ENCODE data around the gene TTLL11. TPM values are rescaled to one million over a fixed set of nuclear protein-coding genes. Genes with fewer than 3 reads are reported as not detected.
A peak's percentile ranks its signal among the peaks of the same experiment; 100 is the strongest.

The TTLL11 gene
- total RNA-seq, 4 donors from 2014 or later: 15.1 to 42.6 (median 29.1) TPM

DNA sequence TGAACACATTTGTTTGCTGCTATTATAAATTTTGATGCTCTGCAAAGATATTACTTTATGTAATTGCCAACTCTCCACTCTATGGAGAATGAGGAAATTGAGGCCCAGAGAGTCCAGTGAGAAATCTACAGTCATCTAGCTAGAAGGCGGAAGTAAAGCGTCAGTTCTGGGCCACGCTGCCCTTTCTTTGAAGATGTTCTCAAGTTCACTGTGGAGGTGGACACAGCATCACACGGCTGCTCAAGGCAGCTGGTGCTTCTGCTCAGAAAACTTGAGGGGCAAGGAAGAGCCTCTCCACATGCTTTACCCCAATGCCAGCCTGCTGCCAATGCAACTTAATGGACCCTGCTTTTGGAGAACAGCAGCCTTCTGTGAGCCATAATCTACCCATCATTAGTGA, 96.3 kb downstream of the TTLL11 start:
- TF ChIP-seq CTCF (IDR thresholded peaks at IDR 0.05) (no peak), EP300 (IDR thresholded peaks at IDR 0.05) (no peak), POLR2AphosphoS5 (IDR thresholded peaks at IDR 0.05) (no peak), POLR2A (IDR thresholded peaks at IDR 0.05) (no peak)
- WGBS, 2 donors (ENCODE audit: low coverage in 1 of 2): 90% methylated on average over 2 of the region's 4 CpGs; no CpG with 5 or more reads in 1 of the 2 donors
- no peaks in the 10 kb centered on the region for H3K9me3 ChIP-seq

GRCh38 chr9:121995997-121996396, 97.1 kb downstream of the TTLL11 start:
- Histone ChIP-seq H3K27me3 (no peaks in the 10 kb centered on the region), H3K27ac (no peak overlapping the region), H3K9me3 (no peaks in the 10 kb centered on the region), H3K4me1 (peaks cover 0 to 30% (median 0%) of the 10 kb centered on the region in 3 donors), H3K36me3 (no peaks in the 10 kb centered on the region), H3K4me3 (no peak overlapping the region)
- 86 to 88% methylated on average over 3 to 5 of the region's 5 CpGs for WGBS, 2 donors (ENCODE audit: low coverage in 1 of 2)
- TF ChIP-seq POLR2AphosphoS5 (IDR thresholded peaks at IDR 0.05) (no peak), CTCF (IDR thresholded peaks at IDR 0.05) (no peak), EP300 (IDR thresholded peaks at IDR 0.05) (no peak), POLR2A (IDR thresholded peaks at IDR 0.05) (no peak)
- ATAC-seq: no peak

More for the DNA sequence above, 96.3 kb downstream of the TTLL11 start:
- ATAC-seq: no peak
- H3K27me3 ChIP-seq: no peaks in the 10 kb centered on the region
- H3K4me3 ChIP-seq: no peak overlapping the region
- peaks cover 0 to 38% (median 6%) of the 10 kb centered on the region in 3 donors for H3K4me1 ChIP-seq
- H3K36me3 ChIP-seq: no peaks in the 10 kb centered on the region
- no peak overlapping the region for H3K27ac ChIP-seq

GRCh38 chr9:121992571-121993212, 100.4 kb downstream of the TTLL11 start:
- TF ChIP-seq CTCF (IDR thresholded peaks at IDR 0.05) (peak in 3 of 4 experiments; percentile 81 to 84 (median 83)), POLR2AphosphoS5 (IDR thresholded peaks at IDR 0.05) (no peak)
- Histone ChIP-seq H3K4me1 (peaks cover 0 to 11% (median 0%) of the 10 kb centered on the region in 3 donors), H3K36me3 (peaks cover 0 to 20% of the 10 kb centered on the region in 2 donors), H3K4me3 (no peak overlapping the region), H3K9me3 (no peaks in the 10 kb centered on the region), H3K27ac (no peak overlapping the region), H3K27me3 (no peaks in the 10 kb centered on the region)
- ATAC-seq: peak; percentile 72
- 19 to 24% methylated on average over 6 to 7 of the region's 8 CpGs for WGBS, 2 donors (ENCODE audit: low coverage in 1 of 2)

GRCh38 chr9:121991307-121991661, 101.8 kb downstream of the TTLL11 start:
- no peak overlapping the region for H3K27ac ChIP-seq
- peaks cover 0 to 20% of the 10 kb centered on the region in 2 donors for H3K36me3 ChIP-seq
- no peaks in the 10 kb centered on the region for H3K9me3 ChIP-seq
- no peaks in the 10 kb centered on the region for H3K27me3 ChIP-seq
- 75 to 77% methylated on average over 4 of the region's 4 CpGs for WGBS, 2 donors (ENCODE audit: low coverage in 1 of 2)
- TF ChIP-seq EP300 (IDR thresholded peaks at IDR 0.05): no peak
- no peak for TF ChIP-seq POLR2AphosphoS5 (IDR thresholded peaks at IDR 0.05)
- no peak for TF ChIP-seq CTCF (IDR thresholded peaks at IDR 0.05)
- no peak for TF ChIP-seq POLR2A (IDR thresholded peaks at IDR 0.05)
- no peak for ATAC-seq
- H3K4me3 ChIP-seq: no peak overlapping the region
- H3K4me1 ChIP-seq: peaks cover 0 to 3% (median 0%) of the 10 kb centered on the region in 3 donors

DNA sequence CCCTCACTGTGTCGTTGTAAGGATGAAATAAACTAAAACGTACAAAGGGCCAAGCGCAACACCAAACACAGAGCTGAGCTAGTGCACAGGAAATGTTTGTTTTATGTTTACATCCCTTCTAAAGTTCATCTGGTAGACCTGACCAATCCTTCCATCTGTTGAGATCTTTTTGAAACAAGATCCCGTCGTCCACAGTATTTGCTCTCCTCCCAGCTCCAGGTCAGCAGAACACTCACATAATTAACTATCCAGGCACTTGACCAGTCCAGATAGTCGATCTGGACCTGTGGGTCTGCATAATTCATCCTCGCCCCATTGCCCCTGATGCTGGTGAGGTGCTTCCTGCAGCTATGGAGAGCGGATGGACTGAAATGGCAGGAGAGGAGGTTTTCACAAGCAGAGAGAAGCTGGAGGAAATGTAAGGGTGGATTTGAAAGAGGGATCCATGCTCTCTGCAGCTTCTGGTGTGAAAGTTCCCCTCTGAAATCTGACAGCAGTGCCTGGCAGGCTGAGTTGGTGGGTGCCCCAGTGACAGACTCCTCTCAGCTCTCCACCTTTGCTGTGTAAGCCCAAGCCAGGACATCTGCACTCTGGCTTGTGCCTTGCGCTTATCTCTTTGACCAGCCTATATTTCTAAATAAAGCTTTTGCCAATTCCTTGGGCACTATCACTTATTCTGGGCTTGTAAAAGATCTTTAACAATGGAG, 102.4 kb downstream of the TTLL11 start:
- Histone ChIP-seq H3K27me3 (no peaks in the 10 kb centered on the region), H3K27ac (no peak overlapping the region), H3K4me1 (peaks cover 0 to 3% (median 0%) of the 10 kb centered on the region in 3 donors), H3K4me3 (no peak overlapping the region), H3K36me3 (peaks cover 0 to 20% of the 10 kb centered on the region in 2 donors), H3K9me3 (no peaks in the 10 kb centered on the region)
- WGBS, 2 donors (ENCODE audit: low coverage in 1 of 2): 82 to 90% methylated on average over 7 to 9 of the region's 9 CpGs
- ATAC-seq: no peak
- TF ChIP-seq CTCF (IDR thresholded peaks at IDR 0.05) (no peak), POLR2AphosphoS5 (IDR thresholded peaks at IDR 0.05) (no peak), EP300 (IDR thresholded peaks at IDR 0.05) (no peak), POLR2A (IDR thresholded peaks at IDR 0.05) (no peak)

Data from gastroesophageal sphincter (tissue), 4 donors.